HEK293 (cell line): ENCODE data around the gene RNF144B.

Source experiments
- CTCF ChIP-seq: fragments of 450-650 bp; formaldehyde crosslinking; IDR thresholded peaks from 2 replicates; pipeline ENCODE4 v1.5.1; 2016; ENCODE audit warnings: missing biosample characterization, missing genetic modification characterization
- ZNF670 ChIP-seq: fragments of 450-650 bp; formaldehyde crosslinking; IDR thresholded peaks from 2 replicates; pipeline ENCODE4 v1.5.1; 2016; ENCODE audit warnings: missing biosample characterization, missing genetic modification characterization, low read depth
- ZNF777 ChIP-seq: fragments of 450-650 bp; formaldehyde crosslinking; IDR thresholded peaks from 2 replicates; pipeline ENCODE4 v1.5.1; 2017; ENCODE audit warnings: missing biosample characterization, missing genetic modification characterization, borderline replicate concordance
- TF ChIP-seq, protein P1 (sequence below): fragments of 450-650 bp; formaldehyde crosslinking; IDR thresholded peaks from 2 replicates; pipeline ENCODE4 v1.5.1; 2016; ENCODE audit warnings: missing biosample characterization, missing genetic modification characterization

DNA sequence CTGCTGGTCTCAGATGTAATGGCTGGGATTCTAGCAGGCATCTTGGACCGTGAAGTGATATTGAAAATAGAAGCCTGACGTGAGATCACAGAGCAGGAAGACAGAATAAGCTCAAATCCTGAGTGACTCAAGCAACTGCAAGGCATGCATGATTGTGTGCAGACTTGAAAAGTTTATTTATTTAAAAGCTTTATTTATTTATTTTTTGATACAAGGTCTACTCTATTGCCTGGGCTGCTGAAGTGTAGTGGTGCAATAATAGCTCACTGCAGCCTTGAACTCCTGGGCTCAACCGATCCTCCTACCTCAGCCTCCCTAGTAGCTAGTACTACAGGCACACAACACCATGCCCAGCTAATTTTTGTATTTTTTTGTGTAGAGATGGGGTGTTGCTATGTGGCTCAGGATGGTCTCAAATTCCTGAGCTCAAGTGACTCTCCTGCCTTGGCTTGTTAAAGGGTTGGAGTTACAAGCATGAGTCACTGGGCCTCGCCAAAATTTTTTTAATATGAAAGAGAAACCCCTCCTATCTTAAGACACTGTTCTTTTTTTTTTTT lies 40.1 kb upstream of the RNF144B start:
- TF ChIP-seq CTCF = no peak
- TF ChIP-seq, protein P1, sequence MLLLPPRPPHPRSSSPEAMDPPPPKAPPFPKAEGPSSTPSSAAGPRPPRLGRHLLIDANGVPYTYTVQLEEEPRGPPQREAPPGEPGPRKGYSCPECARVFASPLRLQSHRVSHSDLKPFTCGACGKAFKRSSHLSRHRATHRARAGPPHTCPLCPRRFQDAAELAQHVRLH = no peak
- no peak for TF ChIP-seq ZNF777 (tag by site-specific recombination)
- TF ChIP-seq ZNF670 (tag by site-specific recombination) = no peak
